HUDEP-2 (cell line): Measurements from ENCODE around the gene LCLAT1.

Source experiments
- DNase-seq, 76 experiments: peaks; one replicate each; lab custom pipeline; 2025; ENCODE audit not compliant: unreplicated experiment in 76 of 76; lab: John Stamatoyannopoulos, UW

LCLAT1 gene

GRCh38 chr2:30686669-30687068 is 239.6 kb downstream of the LCLAT1 start:
- DNase-seq: no peak

- no peak for DNase-seq
Measured at GRCh38 chr2:30688956-30689401, 241.9 kb downstream of the LCLAT1 start.

- DNase-seq: no peak
Measured at GRCh38 chr2:30689496-30690125, 242.6 kb downstream of the LCLAT1 start.

- no peak for DNase-seq
Measured at GRCh38 chr2:30690126-30690561, 243.1 kb downstream of the LCLAT1 start.

- no peak for DNase-seq
Measured at GRCh38 chr2:30691091-30691947, 244.3 kb downstream of the LCLAT1 start.

GRCh38 chr2:30691948-30692828 is 245.1 kb downstream of the LCLAT1 start:
- DNase-seq: peak in 2 of 76 experiments; percentile 6 to 14

GRCh38 chr2:30692829-30693275 is 245.8 kb downstream of the LCLAT1 start:
- peak in 2 of 76 experiments; percentile 9 to 13 for DNase-seq
